ENCODE results near the gene PDE4B. TPM values are rescaled to one million over a fixed set of nuclear protein-coding genes. Genes with fewer than 3 reads are reported as not detected.

PDE4B gene
- total RNA-seq, 1 experiment from 2014 or later = not detected

- BruUV-seq (replicated peaks) = no TSS peak
- H3K27ac Mint-ChIP-seq (ENCODE audit: unreplicated experiment) = no peak overlapping the region
- no peak overlapping the region for H3K4me3 Mint-ChIP-seq (ENCODE audit: unreplicated experiment)
- H3K27me3 ChIP-seq (replicated peaks; ENCODE audit: control insufficient read depth, insufficient read depth, low read length) = no peaks in the 10 kb centered on the region
- H3K27me3 Mint-ChIP-seq (ENCODE audit: insufficient read depth, unreplicated experiment) = peaks cover 3% of the 10 kb centered on the region
- H3K36me3 ChIP-seq (ENCODE audit: control insufficient read depth, insufficient read depth, low read length) = no peaks in the 10 kb centered on the region
- no peaks in the 10 kb centered on the region for H3K9me3 ChIP-seq
- ChIA-PET CTCF (no interaction called here), POLR2A (no interaction called here)
- H3K9me3 Mint-ChIP-seq (ENCODE audit: unreplicated experiment) = no peaks in the 10 kb centered on the region
- no peaks in the 10 kb centered on the region for H3K36me3 Mint-ChIP-seq (ENCODE audit: insufficient read depth, unreplicated experiment)
- no peak overlapping the region for H3K4me3 ChIP-seq (ENCODE audit: low read depth, low read length)
- intact Hi-C loops (cut with micrococcal nuclease; ENCODE audit: unreplicated experiment) = no loop called here
- TF ChIP-seq CTCF (IDR thresholded peaks at IDR 0.05; ENCODE audit: insufficient read depth in 1 of 2, low read depth in 1 of 2, low read length in 1 of 2, severe bottlenecking in 1 of 2, unreplicated experiment in 1 of 2) = no peak
- DNase-seq = no peak
- H3K4me1 ChIP-seq = no peaks in the 10 kb centered on the region
- H3K4me1 Mint-ChIP-seq (ENCODE audit: low read depth, unreplicated experiment) = no peaks in the 10 kb centered on the region
Observed at GRCh38 chr1:66394603-66395002, 601.9 kb downstream of the PDE4B start.

GRCh38 chr1:66395202-66396061 lies 602.7 kb downstream of the PDE4B start:
- H3K4me3 ChIP-seq (ENCODE audit: low read depth, low read length) = no peak overlapping the region
- Mint-ChIP-seq H3K4me3 (ENCODE audit: unreplicated experiment) (no peak overlapping the region), H3K9me3 (ENCODE audit: unreplicated experiment) (no peaks in the 10 kb centered on the region), H3K36me3 (ENCODE audit: insufficient read depth, unreplicated experiment) (no peaks in the 10 kb centered on the region), H3K27me3 (ENCODE audit: insufficient read depth, unreplicated experiment) (peaks cover 6% of the 10 kb centered on the region), H3K4me1 (ENCODE audit: low read depth, unreplicated experiment) (no peaks in the 10 kb centered on the region), H3K27ac (ENCODE audit: unreplicated experiment) (no peak overlapping the region)
- no peaks in the 10 kb centered on the region for H3K27me3 ChIP-seq (replicated peaks; ENCODE audit: control insufficient read depth, insufficient read depth, low read length)
- H3K4me1 ChIP-seq = no peaks in the 10 kb centered on the region
- no TSS peak for BruUV-seq (replicated peaks)
- POLR2A ChIA-PET = no interaction called here
- CTCF ChIA-PET = no interaction called here
- no peak for TF ChIP-seq CTCF (IDR thresholded peaks at IDR 0.05; ENCODE audit: insufficient read depth in 1 of 2, low read depth in 1 of 2, low read length in 1 of 2, severe bottlenecking in 1 of 2, unreplicated experiment in 1 of 2)
- no peaks in the 10 kb centered on the region for H3K9me3 ChIP-seq
- DNase-seq = no peak
- intact Hi-C loops (cut with micrococcal nuclease; ENCODE audit: unreplicated experiment) = no loop called here
- H3K36me3 ChIP-seq (ENCODE audit: control insufficient read depth, insufficient read depth, low read length) = no peaks in the 10 kb centered on the region

- BruUV-seq (replicated peaks) = no TSS peak
- Mint-ChIP-seq H3K4me1 (ENCODE audit: low read depth, unreplicated experiment) (no peaks in the 10 kb centered on the region), H3K27ac (ENCODE audit: unreplicated experiment) (no peak overlapping the region), H3K4me3 (ENCODE audit: unreplicated experiment) (no peak overlapping the region), H3K36me3 (ENCODE audit: insufficient read depth, unreplicated experiment) (no peaks in the 10 kb centered on the region), H3K27me3 (ENCODE audit: insufficient read depth, unreplicated experiment) (peaks cover 6% of the 10 kb centered on the region), H3K9me3 (ENCODE audit: unreplicated experiment) (no peaks in the 10 kb centered on the region)
- no peak for DNase-seq
- ChIA-PET CTCF (no interaction called here), POLR2A (no interaction called here)
- Histone ChIP-seq H3K9me3 (no peaks in the 10 kb centered on the region), H3K4me3 (ENCODE audit: low read depth, low read length) (no peak overlapping the region), H3K4me1 (no peaks in the 10 kb centered on the region), H3K36me3 (ENCODE audit: control insufficient read depth, insufficient read depth, low read length) (no peaks in the 10 kb centered on the region), H3K27me3 (replicated peaks; ENCODE audit: control insufficient read depth, insufficient read depth, low read length) (no peaks in the 10 kb centered on the region)
- intact Hi-C loops (cut with micrococcal nuclease; ENCODE audit: unreplicated experiment) = no loop called here
- no peak for TF ChIP-seq CTCF (IDR thresholded peaks at IDR 0.05; ENCODE audit: insufficient read depth in 1 of 2, low read depth in 1 of 2, low read length in 1 of 2, severe bottlenecking in 1 of 2, unreplicated experiment in 1 of 2)
Observed at GRCh38 chr1:66396212-66396890, 603.7 kb downstream of the PDE4B start.
